ENCODE results near the gene RETREG2.
A peak's percentile ranks its signal among the peaks of the same experiment; 100 is the strongest.

Gene RETREG2

GRCh38 chr2:219169930-219170654 is 8.0 kb upstream of the RETREG2 start, which contains the start of gene SLC23A3:
Gene SLC23A3, minus strand, starts transcription at chr2:219170029. Its CDS starts 45 bp downstream, at chr2:219169984.
- DNase-seq (ENCODE audit: low read depth in 2 of 2) = no peak

DNA sequence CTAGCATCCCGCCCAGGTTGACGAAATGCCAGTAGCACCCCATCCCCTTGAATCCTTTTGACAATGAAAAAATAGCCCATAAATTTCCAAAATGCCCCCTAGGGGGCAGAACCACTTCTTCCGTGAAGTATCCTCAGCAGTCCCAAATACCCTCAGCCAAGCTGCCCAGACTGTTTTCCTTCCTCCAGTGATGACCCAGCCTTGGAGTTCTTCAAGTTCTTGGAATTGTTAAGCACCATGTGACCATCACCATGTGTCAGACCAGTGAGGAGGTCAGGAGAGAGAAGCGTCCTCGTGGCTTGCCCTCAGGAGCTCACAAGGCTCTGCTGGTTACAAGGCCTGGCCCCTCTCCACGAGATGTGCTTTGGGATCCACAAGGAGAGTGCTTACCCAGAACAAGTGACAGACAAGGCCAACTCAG is 6.8 kb upstream of the RETREG2 start:
- DNase-seq (ENCODE audit: low read depth in 2 of 2) = no peak

- no peak for DNase-seq (ENCODE audit: low read depth in 2 of 2)
Observed at GRCh38 chr2:219172231-219173154, 5.6 kb upstream of the RETREG2 start.

DNA sequence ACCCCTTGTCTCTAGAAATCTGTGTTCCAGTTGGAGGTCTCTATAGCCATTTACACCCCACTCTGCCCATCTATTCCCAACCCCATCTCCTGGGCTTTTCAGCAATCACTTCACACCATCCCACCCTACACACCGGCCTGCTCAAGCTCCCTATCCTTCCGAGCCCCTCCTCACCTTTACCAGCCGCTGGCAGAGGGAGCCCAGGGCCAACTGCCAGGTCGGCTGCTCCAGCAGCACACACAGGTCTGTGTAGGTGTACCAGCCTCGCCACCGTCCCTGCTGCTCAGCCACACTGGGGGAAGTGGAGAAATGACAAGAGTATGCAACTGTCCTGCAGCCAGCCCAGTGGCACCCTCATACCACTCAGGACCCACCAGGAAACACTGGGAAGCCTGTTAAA is 4.9 kb upstream of the RETREG2 start:
- no peak for DNase-seq (ENCODE audit: low read depth in 2 of 2)

DNA sequence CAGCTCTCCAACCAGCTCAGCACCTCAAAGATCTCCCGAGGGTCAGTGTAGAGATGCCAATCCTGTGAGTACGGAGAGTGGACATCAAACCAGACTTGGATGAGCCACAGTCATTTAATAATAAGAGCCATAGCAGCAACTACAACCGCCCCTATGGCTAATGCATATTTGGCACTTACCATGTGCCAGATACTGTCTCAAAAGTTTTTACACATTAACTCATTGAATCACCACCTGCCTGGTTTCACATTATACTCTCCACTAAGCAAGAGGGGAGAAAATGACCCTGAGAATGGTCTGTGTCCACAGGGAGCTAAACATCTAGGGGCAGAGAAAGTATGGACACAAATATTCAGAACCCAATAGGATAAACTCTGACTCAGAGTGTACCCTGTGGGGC is 3.9 kb upstream of the RETREG2 start:
- no peak for DNase-seq (ENCODE audit: low read depth in 2 of 2)

DNA sequence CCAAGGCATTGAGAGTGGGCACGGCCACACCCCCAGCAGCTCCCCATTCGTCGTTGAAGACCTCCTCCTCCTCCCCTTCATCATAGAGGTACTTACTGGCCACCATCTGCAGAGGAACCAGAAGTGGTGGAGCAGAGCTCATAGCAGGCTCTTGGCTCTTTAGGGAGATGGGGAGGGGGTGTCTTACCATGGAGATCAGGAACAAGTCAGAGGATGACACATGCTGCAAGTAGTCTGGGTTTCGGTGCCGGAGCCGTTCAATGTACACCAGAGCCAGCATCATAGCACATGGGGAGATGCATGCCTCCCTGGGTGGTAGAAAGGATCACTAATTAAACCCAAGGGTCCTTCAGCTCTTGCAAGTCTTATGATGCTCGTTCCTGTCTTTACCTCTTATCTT is 3.3 kb upstream of the RETREG2 start:
- DNase-seq (ENCODE audit: low read depth in 2 of 2) = no peak

- no peak for DNase-seq (ENCODE audit: low read depth in 2 of 2)
Observed at GRCh38 chr2:219175486-219175885, 2.6 kb upstream of the RETREG2 start.

- DNase-seq (ENCODE audit: low read depth in 2 of 2) = no peak
Observed at GRCh38 chr2:219175928-219176817, 1.9 kb upstream of the RETREG2 start.

GRCh38 chr2:219176818-219177551 is 1.1 kb upstream of the RETREG2 start, which contains the start of gene CNPPD1:
Gene CNPPD1, minus strand, starts transcription at chr2:219176925. Its CDS starts 97 bp downstream, at chr2:219176828.
- DNase-seq (ENCODE audit: low read depth in 2 of 2) = peak; percentile 84 to 85

- no peak for DNase-seq (ENCODE audit: low read depth in 2 of 2)
Observed at GRCh38 chr2:219178377-219179175, 501 bp downstream of the RETREG2 start.

GRCh38 chr2:219179601-219180465 is 1.8 kb downstream of the RETREG2 start:
- no peak for DNase-seq (ENCODE audit: low read depth in 2 of 2)

GRCh38 chr2:219180961-219181360 is 2.9 kb downstream of the RETREG2 start:
- no peak for DNase-seq (ENCODE audit: low read depth in 2 of 2)

DNA sequence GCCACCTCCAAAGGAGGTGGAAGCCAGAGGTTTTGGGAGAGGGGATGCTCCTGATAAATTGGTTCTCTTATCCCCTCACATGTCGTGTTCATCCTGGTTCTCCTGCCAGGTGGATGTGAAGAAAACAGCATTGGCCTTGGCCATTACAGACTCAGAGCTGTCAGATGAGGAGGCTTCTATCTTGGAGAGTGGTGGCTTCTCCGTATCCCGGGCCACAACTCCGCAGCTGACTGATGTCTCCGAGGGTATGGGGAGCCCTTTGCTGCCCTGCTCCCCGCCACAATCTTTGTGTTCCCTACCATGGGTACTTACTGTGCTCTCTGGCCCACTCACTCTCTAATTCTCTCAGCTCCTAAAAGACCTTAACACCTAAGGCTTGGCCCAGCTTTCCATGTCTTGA is 3.5 kb downstream of the RETREG2 start:
- DNase-seq (ENCODE audit: low read depth in 2 of 2) = no peak

GRCh38 chr2:219182331-219183150 is 4.5 kb downstream of the RETREG2 start:
- DNase-seq (ENCODE audit: low read depth in 2 of 2) = no peak

- DNase-seq (ENCODE audit: low read depth in 2 of 2) = no peak
Observed at GRCh38 chr2:219183151-219183772, 5.2 kb downstream of the RETREG2 start.

DNA sequence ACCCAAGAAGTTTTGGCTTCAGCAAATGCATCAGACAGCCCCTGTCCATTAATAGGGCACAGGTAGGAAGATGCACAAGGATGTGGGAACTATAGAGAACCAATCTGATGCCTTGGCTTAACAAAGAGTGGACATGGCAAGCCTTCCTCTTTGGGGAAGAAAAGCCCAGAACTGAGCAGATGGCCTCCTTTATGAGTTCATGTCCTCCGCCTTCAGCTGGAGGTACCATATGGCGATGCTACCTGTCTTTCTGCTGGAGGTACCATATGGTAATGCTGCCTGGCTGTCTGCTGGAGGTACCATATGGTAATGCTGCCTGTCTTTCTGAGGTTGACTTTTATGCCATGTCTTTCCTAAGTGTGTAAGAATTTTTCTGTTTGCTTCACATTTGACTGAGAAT is 6.0 kb downstream of the RETREG2 start:
- no peak for DNase-seq (ENCODE audit: low read depth in 2 of 2)

GRCh38 chr2:219186754-219187456 is 8.8 kb downstream of the RETREG2 start:
- DNase-seq (ENCODE audit: low read depth in 2 of 2) = no peak
